ENCODE measurements around the gene SF3B2. TPM values are rescaled to one million over a fixed set of nuclear protein-coding genes. Genes with fewer than 3 reads are reported as not detected.

Gene SF3B2
- total RNA-seq, 1 experiment from 2014 or later, result 300 TPM

DNA sequence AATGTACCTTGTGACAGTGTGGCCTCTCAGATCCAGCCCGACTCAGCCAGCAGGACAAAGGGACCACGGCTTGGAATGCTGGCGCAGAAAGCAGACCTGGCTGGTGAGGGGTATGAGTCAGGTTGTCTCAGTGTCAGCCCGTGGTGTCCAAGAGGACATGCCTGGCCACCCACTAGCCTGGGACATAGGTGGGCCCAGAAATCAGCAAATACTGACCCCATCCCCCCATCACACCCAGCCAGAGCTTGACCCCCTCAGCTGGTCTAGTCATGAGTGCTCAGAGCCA lies 45.3 kb upstream of the SF3B2 start:
- RAD21 ChIA-PET (ENCODE audit: low non-redundant PET in 1 of 2, low total read pairs in 2 of 2, uncharacterized antibody in 2 of 2, unreplicated experiment in 2 of 2), result no interaction called here
- ATAC-seq, result no peak
- intact Hi-C loops (cut with micrococcal nuclease), result no loop called here
- H3K9ac ChIP-seq (ENCODE audit: low read length), result peak overlapping the region; percentile 44
- no TSS peak for BruUV-seq (replicated peaks)
- H3K4me2 ChIP-seq (ENCODE audit: low read length), result peak overlapping the region; percentile 36
- no peaks in the 10 kb centered on the region for H4K20me1 ChIP-seq (ENCODE audit: insufficient read depth)
- H2AFZ ChIP-seq (ENCODE audit: low read depth, low read length, poor library complexity, severe bottlenecking), result no peak overlapping the region
- H3K4me1 ChIP-seq (ENCODE audit: control insufficient read depth in 1 of 2, insufficient read depth in 2 of 2, low read length in 2 of 2), result peaks cover 40 to 79% of the 10 kb centered on the region in 2 experiments
- no peaks in the 10 kb centered on the region for H3K9me3 ChIP-seq (ENCODE audit: control insufficient read depth in 1 of 2, insufficient read depth in 1 of 2, low read depth in 1 of 2, low read length in 2 of 2)
- POLR2A ChIA-PET, result no interaction called here
- no peak for DNase-seq (ENCODE audit: low read depth, low spot score)
- no peaks in the 10 kb centered on the region for H3K9me2 ChIP-seq (ENCODE audit: insufficient read depth)
- CTCF ChIA-PET, result no interaction called here
- H3K27me3 ChIP-seq (ENCODE audit: insufficient read depth, low read length), result no peaks in the 10 kb centered on the region
- peaks cover 11 to 24% of the 10 kb centered on the region in 2 experiments for H3K36me3 ChIP-seq (ENCODE audit: control insufficient read depth in 1 of 2, insufficient read depth in 2 of 2, low read length in 2 of 2)
- no peak overlapping the region for H3K4me3 ChIP-seq (replicated peaks in 1 of 2; ENCODE audit: low read depth in 1 of 2, low read length in 2 of 2)
- TF ChIP-seq SP1 (IDR thresholded peaks at IDR 0.05; ENCODE audit: low read depth), result no peak
- TF ChIP-seq POLR2AphosphoS5 (IDR thresholded peaks at IDR 0.05; ENCODE audit: low read depth, low read length), result no peak; the same call in 1 of the 2 replicates
- TF ChIP-seq, protein P1, sequence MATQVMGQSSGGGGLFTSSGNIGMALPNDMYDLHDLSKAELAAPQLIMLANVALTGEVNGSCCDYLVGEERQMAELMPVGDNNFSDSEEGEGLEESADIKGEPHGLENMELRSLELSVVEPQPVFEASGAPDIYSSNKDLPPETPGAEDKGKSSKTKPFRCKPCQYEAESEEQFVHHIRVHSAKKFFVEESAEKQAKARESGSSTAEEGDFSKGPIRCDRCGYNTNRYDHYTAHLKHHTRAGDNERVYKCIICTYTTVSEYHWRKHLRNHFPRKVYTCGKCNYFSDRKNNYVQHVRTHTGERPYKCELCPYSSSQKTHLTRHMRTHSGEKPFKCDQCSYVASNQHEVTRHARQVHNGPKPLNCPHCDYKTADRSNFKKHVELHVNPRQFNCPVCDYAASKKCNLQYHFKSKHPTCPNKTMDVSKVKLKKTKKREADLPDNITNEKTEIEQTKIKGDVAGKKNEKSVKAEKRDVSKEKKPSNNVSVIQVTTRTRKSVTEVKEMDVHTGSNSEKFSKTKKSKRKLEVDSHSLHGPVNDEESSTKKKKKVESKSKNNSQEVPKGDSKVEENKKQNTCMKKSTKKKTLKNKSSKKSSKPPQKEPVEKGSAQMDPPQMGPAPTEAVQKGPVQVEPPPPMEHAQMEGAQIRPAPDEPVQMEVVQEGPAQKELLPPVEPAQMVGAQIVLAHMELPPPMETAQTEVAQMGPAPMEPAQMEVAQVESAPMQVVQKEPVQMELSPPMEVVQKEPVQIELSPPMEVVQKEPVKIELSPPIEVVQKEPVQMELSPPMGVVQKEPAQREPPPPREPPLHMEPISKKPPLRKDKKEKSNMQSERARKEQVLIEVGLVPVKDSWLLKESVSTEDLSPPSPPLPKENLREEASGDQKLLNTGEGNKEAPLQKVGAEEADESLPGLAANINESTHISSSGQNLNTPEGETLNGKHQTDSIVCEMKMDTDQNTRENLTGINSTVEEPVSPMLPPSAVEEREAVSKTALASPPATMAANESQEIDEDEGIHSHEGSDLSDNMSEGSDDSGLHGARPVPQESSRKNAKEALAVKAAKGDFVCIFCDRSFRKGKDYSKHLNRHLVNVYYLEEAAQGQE (IDR thresholded peaks at IDR 0.05; ENCODE audit: low read depth), result no peak
- TF ChIP-seq CBX3 (IDR thresholded peaks at IDR 0.05; ENCODE audit: low read depth), result no peak
- TF ChIP-seq TCF7L2 (IDR thresholded peaks at IDR 0.05; ENCODE audit: borderline replicate concordance, extremely low read depth, insufficient read depth, insufficient read length), result no peak
- TF ChIP-seq SIN3A (IDR thresholded peaks at IDR 0.05; ENCODE audit: low read depth), result no peak
- peaks cover 25% of the 10 kb centered on the region for H3K79me2 ChIP-seq (ENCODE audit: insufficient read depth, low read length)
- H3K27ac ChIP-seq (ENCODE audit: low read depth, low read length), result peak overlapping the region; percentile 38

DNA sequence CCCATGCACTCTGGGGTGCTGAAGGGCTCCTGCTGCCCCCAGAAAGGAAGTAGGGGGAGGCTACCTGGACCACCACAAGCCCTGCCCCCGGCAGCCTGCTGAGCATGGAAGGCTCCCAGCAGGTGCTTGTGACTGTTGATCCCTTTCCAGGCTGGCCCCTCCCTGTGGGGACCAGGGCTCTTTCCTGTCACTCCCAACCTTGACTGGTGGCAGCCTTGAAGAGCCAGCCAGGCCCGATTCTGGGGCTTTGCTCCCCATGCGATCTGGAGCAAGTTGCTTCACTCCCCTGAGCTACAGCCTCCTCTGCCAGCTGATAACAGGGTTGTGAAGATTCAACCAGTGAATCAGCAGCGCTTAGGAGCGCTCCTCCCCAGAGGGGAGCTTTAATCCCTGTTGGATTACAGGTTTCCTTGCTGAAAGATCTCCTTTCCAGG lies 44.9 kb upstream of the SF3B2 start:
- peak overlapping the region; percentile 36 for H3K4me2 ChIP-seq (ENCODE audit: low read length)
- intact Hi-C loops (cut with micrococcal nuclease), result no loop called here
- ChIA-PET CTCF (interaction anchor here (1.3 kb wide), 1 partner anchor 15 kb away, joined by 5 read pairs; no protein-coding TSS in a partner anchor), POLR2A (no interaction called here), RAD21 (ENCODE audit: low non-redundant PET in 1 of 2, low total read pairs in 2 of 2, uncharacterized antibody in 2 of 2, unreplicated experiment in 2 of 2) (no interaction called here)
- DNase-seq (ENCODE audit: low read depth, low spot score) (no peak), ATAC-seq (no peak)
- H2AFZ ChIP-seq (ENCODE audit: low read depth, low read length, poor library complexity, severe bottlenecking), result no peak overlapping the region
- H3K27me3 ChIP-seq (ENCODE audit: insufficient read depth, low read length), result no peaks in the 10 kb centered on the region
- H3K9me2 ChIP-seq (ENCODE audit: insufficient read depth), result no peaks in the 10 kb centered on the region
- BruUV-seq (replicated peaks), result no TSS peak
- peaks cover 24% of the 10 kb centered on the region for H3K79me2 ChIP-seq (ENCODE audit: insufficient read depth, low read length)
- H3K4me3 ChIP-seq (replicated peaks in 1 of 2; ENCODE audit: low read depth in 1 of 2, low read length in 2 of 2), result no peak overlapping the region
- peaks cover 44 to 83% of the 10 kb centered on the region in 2 experiments for H3K4me1 ChIP-seq (ENCODE audit: control insufficient read depth in 1 of 2, insufficient read depth in 2 of 2, low read length in 2 of 2)
- peak overlapping the region; percentile 38 for H3K27ac ChIP-seq (ENCODE audit: low read depth, low read length)
- H3K9me3 ChIP-seq (ENCODE audit: control insufficient read depth in 1 of 2, insufficient read depth in 1 of 2, low read depth in 1 of 2, low read length in 2 of 2), result no peaks in the 10 kb centered on the region
- peaks cover 11 to 24% of the 10 kb centered on the region in 2 experiments for H3K36me3 ChIP-seq (ENCODE audit: control insufficient read depth in 1 of 2, insufficient read depth in 2 of 2, low read length in 2 of 2)
- H3K9ac ChIP-seq (ENCODE audit: low read length), result peak overlapping the region; percentile 44
- no peaks in the 10 kb centered on the region for H4K20me1 ChIP-seq (ENCODE audit: insufficient read depth)
- no peak for TF ChIP-seq ELF1 (IDR thresholded peaks at IDR 0.05; ENCODE audit: borderline replicate concordance, low read depth)
- no peak for TF ChIP-seq EGR1 (IDR thresholded peaks at IDR 0.05; ENCODE audit: low read depth)
- TF ChIP-seq SIN3A (IDR thresholded peaks at IDR 0.05; ENCODE audit: low read depth), result no peak
- TF ChIP-seq JUND (IDR thresholded peaks at IDR 0.05), result no peak
- no peak for TF ChIP-seq POLR2AphosphoS5 (IDR thresholded peaks at IDR 0.05; ENCODE audit: low read depth, low read length)
- TF ChIP-seq POLR2A (IDR thresholded peaks at IDR 0.05; ENCODE audit: borderline replicate concordance, extremely low read depth, insufficient read depth, insufficient read length), result no peak
- TF ChIP-seq, protein P2, sequence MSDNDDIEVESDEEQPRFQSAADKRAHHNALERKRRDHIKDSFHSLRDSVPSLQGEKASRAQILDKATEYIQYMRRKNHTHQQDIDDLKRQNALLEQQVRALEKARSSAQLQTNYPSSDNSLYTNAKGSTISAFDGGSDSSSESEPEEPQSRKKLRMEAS (IDR thresholded peaks at IDR 0.05), result no peak
- TF ChIP-seq CEBPB (IDR thresholded peaks at IDR 0.05; ENCODE audit: low read depth), result no peak
- no peak for TF ChIP-seq ZNF274 (IDR thresholded peaks at IDR 0.05; ENCODE audit: low read depth, low read length)
- TF ChIP-seq YY1 (IDR thresholded peaks at IDR 0.05; ENCODE audit: extremely low read depth, insufficient replicate concordance, low read depth, low read length), result no peak
- TF ChIP-seq ZFX (IDR thresholded peaks at IDR 0.05), result no peak
- TF ChIP-seq RAD21 (IDR thresholded peaks at IDR 0.05; ENCODE audit: low read depth), result no peak
- no peak for TF ChIP-seq FOSL1 (IDR thresholded peaks at IDR 0.05; ENCODE audit: low read depth)
- no peak for TF ChIP-seq EZH2phosphoT487 (IDR thresholded peaks at IDR 0.05; ENCODE audit: borderline replicate concordance)
- no peak for TF ChIP-seq TCF7L2 (IDR thresholded peaks at IDR 0.05; ENCODE audit: borderline replicate concordance, extremely low read depth, insufficient read depth, insufficient read length)
